Measurements from ENCODE around the gene DAZAP2. TPM values are rescaled to one million over a fixed set of nuclear protein-coding genes. Genes with fewer than 3 reads are reported as not detected.

The DAZAP2 gene
- total and polyA plus RNA-seq, 9 of the 15 experiments (the other 6 are each of a cell fraction or from before 2014, with no cell fraction given), result 116 to 668 (median 227) TPM

DNA sequence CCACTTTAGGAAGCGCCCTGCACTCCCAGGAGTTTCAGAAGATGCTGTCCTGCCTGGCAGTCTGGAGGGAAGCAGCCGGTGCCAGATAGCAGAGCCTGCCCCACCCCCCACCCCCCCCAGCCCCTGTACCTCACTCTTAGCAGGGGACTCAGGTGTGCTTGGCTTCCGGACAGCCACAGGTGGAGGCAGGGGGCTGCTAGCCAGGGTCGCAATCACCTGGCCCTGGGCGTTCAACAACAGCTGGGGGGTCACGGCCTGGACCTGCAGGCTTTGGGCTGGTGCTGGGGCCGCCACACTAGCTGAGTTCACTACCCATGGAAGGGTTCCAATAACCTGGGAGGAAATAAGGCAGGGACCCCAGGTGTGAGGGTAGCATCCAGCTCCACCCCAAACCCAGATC is 42.8 kb upstream of the DAZAP2 start:
- BruUV-seq (replicated peaks), result no TSS peak
- Histone ChIP-seq H3K27ac (ENCODE audit: extremely low read depth, low read depth, low read length) (no peak overlapping the region), H3K9ac (ENCODE audit: insufficient read depth in 1 of 2, low read depth in 2 of 2, low read length in 2 of 2) (no peak overlapping the region), H2AFZ (ENCODE audit: low read depth, low read length) (no peak overlapping the region), H3K9me3 (replicated peaks; ENCODE audit: control insufficient read depth, insufficient read depth, low read depth, low read length) (no peaks in the 10 kb centered on the region), H3K4me2 (ENCODE audit: insufficient read depth, low read length) (no peak overlapping the region), H3K27me3 (ENCODE audit: control insufficient read depth in 2 of 2, insufficient read depth in 2 of 2, low read length in 2 of 2) (no peaks in the 10 kb centered on the region), H3K4me3 (no peak overlapping the region), H3K36me3 (ENCODE audit: control insufficient read depth, insufficient read depth, low read length) (no peaks in the 10 kb centered on the region), H3K4me1 (replicated peaks in 1 of 2; ENCODE audit: control insufficient read depth in 2 of 2, insufficient read depth in 2 of 2, low read length in 2 of 2) (peaks cover 0 to 17% of the 10 kb centered on the region in 2 experiments; a peak in 3 of 5 replicates), H3K79me2 (ENCODE audit: control insufficient read depth, insufficient read depth, low read length) (no peaks in the 10 kb centered on the region), H4K20me1 (replicated peaks; ENCODE audit: control insufficient read depth, insufficient read depth, low read length) (no peaks in the 10 kb centered on the region), H3K9me1 (ENCODE audit: control insufficient read depth, insufficient read depth, low read length) (no peaks in the 10 kb centered on the region)
- CTCF ChIA-PET (ENCODE audit: low intra/inter-chr PET ratio), result no interaction called here
- POLR2A ChIA-PET, result interaction anchor here (0.6 to 1.6 kb wide), 5 partner anchors 9 to 465 kb away, joined by 3 to 7 read pairs (median 3); no protein-coding TSS in a partner anchor
- ATAC-seq (no peak), FAIRE-seq (no peak), DNase-seq (ENCODE audit: extremely low read depth in 1 of 4, low spot score in 3 of 4) (no peak)
- no peak for TF ChIP-seq TAF15 (IDR thresholded peaks at IDR 0.05; ENCODE audit: low read depth, low read length)
- no peak for TF ChIP-seq NFE2L1 (tag; IDR thresholded peaks at IDR 0.05; ENCODE audit: borderline replicate concordance, low read depth)
- no peak for TF ChIP-seq SIN3A (IDR thresholded peaks at IDR 0.05; ENCODE audit: borderline replicate concordance in 2 of 2, control insufficient read depth in 1 of 2, low read depth in 2 of 2, low read length in 2 of 2)
- TF ChIP-seq HNRNPLL (IDR thresholded peaks at IDR 0.05; ENCODE audit: low read depth, low read length, poor library complexity, severe bottlenecking), result no peak
- TF ChIP-seq TCF3 (CRISPR knock-in tag; IDR thresholded peaks at IDR 0.05), result no peak
- TF ChIP-seq NR2C1 (IDR thresholded peaks at IDR 0.05), result no peak
- TF ChIP-seq NR2C1 (tag; IDR thresholded peaks at IDR 0.05), result no peak
- no peak for TF ChIP-seq HNRNPL (IDR thresholded peaks at IDR 0.05; ENCODE audit: low read depth, low read length)
- TF ChIP-seq U2AF1 (optimal IDR thresholded peaks at IDR 0.05; ENCODE audit: low read depth, low read length), result no peak
- TF ChIP-seq ZNF146 (CRISPR knock-in tag; IDR thresholded peaks at IDR 0.05; ENCODE audit: unreplicated experiment), result no peak
- no peak for TF ChIP-seq GABPB2 (CRISPR knock-in tag; conservative IDR thresholded peaks at IDR 0.05)
- TF ChIP-seq RERE (CRISPR knock-in tag; IDR thresholded peaks at IDR 0.05; ENCODE audit: borderline replicate concordance), result no peak
- intact Hi-C loops (cut with micrococcal nuclease) (no loop called here), in situ Hi-C loops (cut with MboI) (no loop called here)
- 31% methylated on average over 5 of the region's 7 CpGs for WGBS (ENCODE audit: insufficient coverage, low coverage, missing lambda C conversion rate)

All from K562 (cell line).